Neural progenitor cell (in vitro differentiated cells): ENCODE results near the gene ZNF516.

ENCODE experiments used
- EZH2 ChIP-seq: fragments of 200-600 bp; sonication (generic); IDR thresholded peaks from 2 replicates; pipeline ENCODE4 v1.6.1; 2017; ENCODE audit warnings: antibody characterized with exemption, mild to moderate bottlenecking, moderate library complexity
- EZH2phosphoT487 ChIP-seq: fragments of 200-600 bp; sonication (generic); IDR thresholded peaks from 2 replicates; pipeline ENCODE4 v1.6.1; 2017; ENCODE audit warnings: antibody characterized with exemption
- TF ChIP-seq, protein P1 (sequence below): fragments of 200-600 bp; sonication (generic); IDR thresholded peaks from 2 replicates; pipeline ENCODE4 v1.5.1; 2017; ENCODE audit warnings: antibody characterized with exemption, mild to moderate bottlenecking

DNA sequence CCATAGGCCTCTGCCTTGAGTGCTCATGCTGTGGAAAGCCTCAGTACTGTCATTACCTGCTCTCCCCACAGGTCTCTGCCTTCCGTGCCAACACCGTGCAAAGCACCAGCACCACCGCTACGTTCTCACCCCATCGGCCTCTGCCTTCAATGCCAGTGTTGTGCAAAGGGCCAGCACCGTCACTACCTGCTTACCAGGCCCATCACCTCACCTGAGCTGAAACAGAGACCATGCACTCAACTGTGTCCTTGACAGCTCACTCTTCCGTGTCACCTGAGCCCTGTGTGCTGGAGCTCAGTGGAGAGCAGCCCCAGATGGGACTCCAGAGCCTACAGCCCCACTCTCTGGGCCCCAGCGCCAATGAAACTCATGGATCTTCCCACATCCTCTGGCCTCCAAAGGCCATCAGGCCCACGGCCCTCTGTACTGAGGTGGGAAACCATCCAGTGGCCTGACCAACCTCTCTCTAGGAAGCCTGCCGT is 62.7 kb downstream of the ZNF516 start:
- TF ChIP-seq EZH2 (no peak), EZH2phosphoT487 (no peak)
- TF ChIP-seq, protein P1, sequence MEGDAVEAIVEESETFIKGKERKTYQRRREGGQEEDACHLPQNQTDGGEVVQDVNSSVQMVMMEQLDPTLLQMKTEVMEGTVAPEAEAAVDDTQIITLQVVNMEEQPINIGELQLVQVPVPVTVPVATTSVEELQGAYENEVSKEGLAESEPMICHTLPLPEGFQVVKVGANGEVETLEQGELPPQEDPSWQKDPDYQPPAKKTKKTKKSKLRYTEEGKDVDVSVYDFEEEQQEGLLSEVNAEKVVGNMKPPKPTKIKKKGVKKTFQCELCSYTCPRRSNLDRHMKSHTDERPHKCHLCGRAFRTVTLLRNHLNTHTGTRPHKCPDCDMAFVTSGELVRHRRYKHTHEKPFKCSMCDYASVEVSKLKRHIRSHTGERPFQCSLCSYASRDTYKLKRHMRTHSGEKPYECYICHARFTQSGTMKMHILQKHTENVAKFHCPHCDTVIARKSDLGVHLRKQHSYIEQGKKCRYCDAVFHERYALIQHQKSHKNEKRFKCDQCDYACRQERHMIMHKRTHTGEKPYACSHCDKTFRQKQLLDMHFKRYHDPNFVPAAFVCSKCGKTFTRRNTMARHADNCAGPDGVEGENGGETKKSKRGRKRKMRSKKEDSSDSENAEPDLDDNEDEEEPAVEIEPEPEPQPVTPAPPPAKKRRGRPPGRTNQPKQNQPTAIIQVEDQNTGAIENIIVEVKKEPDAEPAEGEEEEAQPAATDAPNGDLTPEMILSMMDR = no peak
